Activated B cell treated with CpG ODN at 0.5 μM for 24 hours (primary cell): ENCODE data around the gene SRCIN1. TPM values are rescaled to one million over a fixed set of nuclear protein-coding genes. Genes with fewer than 3 reads are reported as not detected.
A peak's percentile ranks its signal among the peaks of the same experiment; 100 is the strongest.

Experiments
- ATAC-seq: fragments of 200-7000 bp; cut with Tn5 transposase; one replicate; pipeline ENCODE4 v1.10.0; 2021; ENCODE audit warnings: low read depth, mild to moderate bottlenecking, moderate library complexity
- CTCF ChIA-PET: fragments of 350-600 bp; sonication (Branson Sonifier 250); formaldehyde crosslinking; loops from one replicate; lab custom pipeline; 2021; ENCODE audit warnings: antibody characterized with exemption; lab: Charles Lee
- POLR2A ChIA-PET: fragments of 350-600 bp; sonication (Branson Sonifier 250); formaldehyde crosslinking; loops from one replicate; lab custom pipeline; 2021; ENCODE audit warnings: antibody characterized with exemption; lab: Charles Lee
- DNase-seq: peaks from one replicate; pipeline ENCODE4 v3.0.0; 2022
- H3K27ac Mint-ChIP-seq: one replicate; pipeline ENCODE4 v1.8.0; 2020; ENCODE audit warnings: mixed read lengths
- H3K27me3 Mint-ChIP-seq: one replicate; pipeline ENCODE4 v1.8.0; 2021; ENCODE audit warnings: mixed read lengths
- H3K36me3 Mint-ChIP-seq: one replicate; pipeline ENCODE4 v1.8.0; 2021; ENCODE audit warnings: low read depth, mixed read lengths
- H3K4me1 Mint-ChIP-seq: one replicate; pipeline ENCODE4 v1.8.0; 2021; ENCODE audit warnings: mixed read lengths
- H3K4me3 Mint-ChIP-seq: one replicate; pipeline ENCODE4 v1.8.0; 2020; ENCODE audit warnings: mild to moderate bottlenecking, mixed read lengths
- H3K9me3 Mint-ChIP-seq: one replicate; pipeline ENCODE4 v1.8.0; 2020; ENCODE audit warnings: mixed read lengths
- intact Hi-C: fragments of 100-400 bp; cut with micrococcal nuclease; formaldehyde crosslinking; loops from one replicate; pipeline ENCODE4 v1.15.1; 2024
- total RNA-seq: library from RNA; stranded (reverse); gene quantifications from 2 replicates; pipeline ENCODE4 v1.2.3, GENCODE V29; 2022
- TF ChIP-seq, protein P1 (sequence below): fragments of 200-600 bp; IDR thresholded peaks from one replicate; pipeline ENCODE4 v1.8.0; 2022; ENCODE audit warnings: antibody characterized with exemption, mild to moderate bottlenecking

The SRCIN1 gene
- total RNA-seq, 1 donor from 2014 or later: 0.35 TPM

DNA sequence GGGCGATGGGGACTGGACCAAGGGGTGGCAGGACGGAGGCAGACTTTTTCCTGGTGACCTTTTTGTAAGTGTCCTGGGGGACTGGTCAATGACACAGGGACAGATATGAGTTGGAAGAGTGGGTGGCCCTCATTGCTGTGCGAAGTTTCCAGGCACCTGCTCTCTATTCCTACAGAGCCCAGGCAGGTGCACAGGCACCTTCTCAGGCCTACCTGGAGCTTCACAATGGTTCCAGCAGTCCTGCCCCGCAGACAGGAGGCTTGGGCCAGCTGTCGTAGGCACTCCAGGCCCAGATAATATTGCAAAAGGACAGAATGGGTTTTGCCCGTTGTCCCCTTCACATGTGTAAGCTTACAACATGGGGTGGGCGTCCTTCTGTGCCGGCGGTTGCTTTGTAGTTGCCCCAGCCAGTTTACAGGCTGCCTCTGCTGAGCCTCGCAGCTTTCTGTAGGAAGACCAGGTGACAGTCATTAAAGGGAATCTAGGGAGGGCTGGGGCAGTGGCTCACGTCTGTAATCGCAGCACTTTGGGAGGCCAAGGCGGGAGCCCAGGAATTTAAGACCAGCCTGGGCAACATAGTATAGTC, 93.2 kb downstream of the SRCIN1 start:
- intact Hi-C loops: no loop called here

DNA sequence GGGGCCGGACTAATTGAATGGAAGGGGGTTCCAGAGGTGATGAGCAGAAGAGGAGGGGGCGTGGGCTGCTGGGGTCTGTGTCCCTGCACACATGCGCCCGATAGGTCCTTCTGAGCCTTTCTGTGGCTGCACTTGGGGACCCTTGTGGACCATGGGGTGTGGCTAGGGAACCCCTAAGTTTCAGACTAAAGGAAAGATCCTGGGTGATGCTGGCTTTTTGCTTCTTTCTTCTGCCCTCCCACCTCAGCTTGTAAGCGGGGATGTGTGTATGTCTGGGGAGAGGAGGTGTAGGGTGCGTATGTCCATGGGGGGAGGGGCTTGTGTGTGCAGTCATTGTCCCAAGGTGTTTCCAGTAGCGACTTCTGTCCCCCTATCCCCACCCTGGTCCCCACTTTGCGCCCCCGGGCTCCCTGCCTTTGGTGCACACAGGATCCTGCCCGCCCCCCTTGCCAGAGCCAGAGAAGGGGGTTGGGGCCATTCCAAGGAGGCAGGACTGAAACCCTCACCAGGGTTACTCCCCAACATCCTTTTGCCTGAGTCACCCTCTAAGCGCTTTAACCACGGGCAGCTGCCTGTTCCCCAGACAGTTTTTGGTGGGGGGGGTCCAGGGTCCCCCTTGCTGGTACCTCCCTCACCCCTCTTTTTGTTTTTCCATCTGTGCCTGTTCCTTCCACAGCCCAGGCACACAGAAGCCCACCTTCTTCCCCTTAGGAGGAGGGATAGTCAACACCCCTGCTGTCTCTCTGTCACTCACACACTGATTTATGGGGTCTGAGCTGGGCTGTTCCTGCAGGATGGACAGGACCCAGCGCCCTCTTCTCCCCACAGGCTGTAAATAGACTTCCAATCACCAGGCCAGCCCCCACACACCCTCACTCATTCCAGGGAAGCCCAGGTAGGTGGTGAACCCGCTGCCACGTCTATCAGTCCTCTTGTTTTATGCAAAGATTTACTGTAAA, 94.3 kb downstream of the SRCIN1 start:
- ChIA-PET CTCF (no interaction called here), POLR2A (no interaction called here)
- Mint-ChIP-seq H3K27me3 (peaks cover 42% of the 10 kb centered on the region), H3K9me3 (no peaks in the 10 kb centered on the region), H3K36me3 (no peaks in the 10 kb centered on the region), H3K4me1 (peaks cover 7% of the 10 kb centered on the region), H3K27ac (no peak overlapping the region), H3K4me3 (peak overlapping the region; percentile 11)
- no peak for ATAC-seq
- no peak for DNase-seq
- TF ChIP-seq, protein P1, sequence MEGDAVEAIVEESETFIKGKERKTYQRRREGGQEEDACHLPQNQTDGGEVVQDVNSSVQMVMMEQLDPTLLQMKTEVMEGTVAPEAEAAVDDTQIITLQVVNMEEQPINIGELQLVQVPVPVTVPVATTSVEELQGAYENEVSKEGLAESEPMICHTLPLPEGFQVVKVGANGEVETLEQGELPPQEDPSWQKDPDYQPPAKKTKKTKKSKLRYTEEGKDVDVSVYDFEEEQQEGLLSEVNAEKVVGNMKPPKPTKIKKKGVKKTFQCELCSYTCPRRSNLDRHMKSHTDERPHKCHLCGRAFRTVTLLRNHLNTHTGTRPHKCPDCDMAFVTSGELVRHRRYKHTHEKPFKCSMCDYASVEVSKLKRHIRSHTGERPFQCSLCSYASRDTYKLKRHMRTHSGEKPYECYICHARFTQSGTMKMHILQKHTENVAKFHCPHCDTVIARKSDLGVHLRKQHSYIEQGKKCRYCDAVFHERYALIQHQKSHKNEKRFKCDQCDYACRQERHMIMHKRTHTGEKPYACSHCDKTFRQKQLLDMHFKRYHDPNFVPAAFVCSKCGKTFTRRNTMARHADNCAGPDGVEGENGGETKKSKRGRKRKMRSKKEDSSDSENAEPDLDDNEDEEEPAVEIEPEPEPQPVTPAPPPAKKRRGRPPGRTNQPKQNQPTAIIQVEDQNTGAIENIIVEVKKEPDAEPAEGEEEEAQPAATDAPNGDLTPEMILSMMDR: no peak
- intact Hi-C loops: no loop called here

More for the DNA sequence above, 93.2 kb downstream of the SRCIN1 start:
- Mint-ChIP-seq H3K4me1 (peaks cover 7% of the 10 kb centered on the region), H3K27ac (no peak overlapping the region), H3K36me3 (no peaks in the 10 kb centered on the region), H3K27me3 (peaks cover 39% of the 10 kb centered on the region), H3K4me3 (no peak overlapping the region), H3K9me3 (no peaks in the 10 kb centered on the region)
- TF ChIP-seq, protein P1: no peak
- DNase-seq: no peak
- CTCF ChIA-PET: no interaction called here
- ATAC-seq: no peak
- POLR2A ChIA-PET: no interaction called here

DNA sequence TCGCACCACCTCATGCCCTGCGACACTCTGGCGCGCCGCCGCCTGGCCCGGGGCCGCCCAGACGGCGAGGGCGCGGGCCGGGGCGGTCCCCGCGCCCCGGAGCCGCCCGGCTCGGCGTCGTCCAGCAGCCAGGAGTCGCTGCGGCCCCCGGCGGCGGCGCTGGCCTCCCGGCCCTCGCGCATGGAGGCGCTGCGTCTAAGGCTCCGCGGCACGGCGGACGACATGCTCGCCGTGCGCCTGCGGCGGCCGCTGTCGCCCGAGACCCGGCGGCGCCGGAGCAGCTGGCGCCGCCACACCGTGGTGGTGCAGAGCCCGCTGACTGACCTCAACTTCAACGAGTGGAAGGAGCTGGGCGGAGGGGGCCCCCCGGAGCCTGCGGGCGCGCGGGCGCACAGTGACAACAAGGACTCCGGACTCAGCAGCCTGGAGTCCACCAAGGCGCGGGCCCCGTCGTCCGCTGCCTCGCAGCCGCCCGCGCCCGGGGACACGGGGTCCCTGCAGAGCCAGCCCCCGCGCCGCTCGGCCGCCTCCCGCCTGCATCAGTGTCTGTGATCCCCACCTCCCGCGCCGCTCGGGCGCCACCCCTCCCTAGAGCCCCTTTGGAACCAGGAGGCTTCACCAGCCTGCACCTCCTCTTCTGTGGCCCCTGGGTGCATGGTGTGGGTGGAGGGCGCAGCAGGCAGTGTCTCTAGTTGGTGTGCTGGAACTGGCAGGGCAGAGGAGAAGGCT, 95.2 kb downstream of the SRCIN1 start:
- intact Hi-C loops: no loop called here
- no peaks in the 10 kb centered on the region for H3K36me3 Mint-ChIP-seq
- H3K4me3 Mint-ChIP-seq: peak overlapping the region; percentile 11
- H3K27ac Mint-ChIP-seq: no peak overlapping the region
- H3K9me3 Mint-ChIP-seq: no peaks in the 10 kb centered on the region
- DNase-seq (no peak), ATAC-seq (no peak)
- H3K27me3 Mint-ChIP-seq: peaks cover 42% of the 10 kb centered on the region
- ChIA-PET POLR2A (no interaction called here), CTCF (no interaction called here)
- TF ChIP-seq, protein P1: no peak
- peaks cover 7% of the 10 kb centered on the region for H3K4me1 Mint-ChIP-seq

DNA sequence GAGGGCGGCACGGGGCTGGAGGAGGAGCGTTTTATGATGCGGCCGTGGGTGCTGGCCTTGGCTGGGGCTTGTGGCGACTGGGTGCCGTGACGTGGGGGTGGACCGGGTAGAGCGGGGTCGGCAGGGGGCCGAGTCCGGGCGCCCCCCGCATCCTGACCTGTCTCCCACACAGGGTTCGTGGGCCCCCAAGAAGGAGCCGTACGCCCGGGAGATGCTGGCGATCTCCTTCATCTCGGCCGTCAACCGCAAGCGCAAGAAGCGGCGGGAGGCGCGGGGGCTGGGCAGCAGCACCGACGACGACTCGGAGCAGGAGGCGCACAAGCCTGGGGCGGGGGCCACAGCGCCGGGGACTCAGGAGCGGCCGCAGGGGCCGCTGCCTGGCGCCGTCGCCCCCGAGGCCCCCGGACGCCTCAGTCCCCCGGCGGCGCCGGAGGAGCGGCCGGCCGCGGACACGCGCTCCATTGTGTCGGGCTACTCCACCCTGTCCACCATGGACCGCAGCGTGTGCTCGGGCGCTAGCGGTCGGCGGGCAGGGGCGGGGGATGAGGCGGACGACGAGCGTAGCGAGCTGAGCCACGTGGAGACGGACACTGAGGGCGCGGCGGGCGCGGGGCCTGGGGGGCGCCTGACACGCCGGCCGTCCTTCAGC, 95.9 kb downstream of the SRCIN1 start:
- H3K4me1 Mint-ChIP-seq: peaks cover 7% of the 10 kb centered on the region
- ATAC-seq: no peak
- intact Hi-C loops: no loop called here
- peak overlapping the region; percentile 80 for H3K4me3 Mint-ChIP-seq
- peaks cover 42% of the 10 kb centered on the region for H3K27me3 Mint-ChIP-seq
- ChIA-PET CTCF (no interaction called here), POLR2A (no interaction called here)
- no peaks in the 10 kb centered on the region for H3K9me3 Mint-ChIP-seq
- no peaks in the 10 kb centered on the region for H3K36me3 Mint-ChIP-seq
- TF ChIP-seq, protein P1: no peak
- DNase-seq: no peak
- H3K27ac Mint-ChIP-seq: no peak overlapping the region
